KMS-11 (cell line): ENCODE results near the gene TEX52.

Experiments used
- H2AFZ ChIP-seq: fragments of 200-600 bp; sonication (generic); 2 replicates; pipeline ENCODE4 v1.6.1; 2016; ENCODE audit warnings: antibody characterized with exemption, mixed run types, low read depth
- H3K27ac ChIP-seq: fragments of 200-600 bp; sonication (generic); 2 replicates; pipeline ENCODE4 v1.6.1; 2016; ENCODE audit warnings: mild to moderate bottlenecking, mixed run types
- H3K27me3 ChIP-seq: fragments of 200-600 bp; sonication (generic); 2 replicates; pipeline ENCODE4 v1.6.1; 2017; ENCODE audit warnings: mild to moderate bottlenecking, low read depth, mixed run types, moderate library complexity; ENCODE audit not compliant: insufficient read depth
- H3K36me3 ChIP-seq: fragments of 200-600 bp; sonication (generic); 2 replicates; pipeline ENCODE4 v1.6.1; 2017; ENCODE audit warnings: mild to moderate bottlenecking, mixed run types; ENCODE audit not compliant: insufficient read depth
- H3K4me1 ChIP-seq: fragments of 200-600 bp; sonication (generic); 2 replicates; pipeline ENCODE4 v1.6.1; 2016; ENCODE audit warnings: mild to moderate bottlenecking, low read depth, mixed run types; ENCODE audit not compliant: poor library complexity, severe bottlenecking
- H3K4me2 ChIP-seq: fragments of 200-600 bp; sonication (generic); 2 replicates; pipeline ENCODE4 v1.7.0; 2016; ENCODE audit warnings: mild to moderate bottlenecking, mixed run types
- H3K4me3 ChIP-seq: fragments of 200-600 bp; sonication (generic); IDR thresholded peaks from 2 replicates; pipeline ENCODE4 v1.6.1; 2017; ENCODE audit warnings: low read depth, low read length, mixed read lengths; ENCODE audit not compliant: insufficient read depth
- H3K79me2 ChIP-seq: fragments of 200-600 bp; sonication (generic); 2 replicates; pipeline ENCODE4 v1.6.1; 2016; ENCODE audit warnings: low read depth, mixed run types; ENCODE audit not compliant: insufficient read depth
- H3K9ac ChIP-seq: fragments of 200-600 bp; sonication (generic); 2 replicates; pipeline ENCODE4 v1.6.1; 2016; ENCODE audit warnings: mild to moderate bottlenecking, mixed run types
- H4K20me1 ChIP-seq: fragments of 200-600 bp; sonication (generic); 2 replicates; pipeline ENCODE4 v1.6.1; 2016; ENCODE audit warnings: mild to moderate bottlenecking, mixed run types; ENCODE audit not compliant: insufficient read depth
- TF ChIP-seq, protein P1 (sequence below): fragments of 200-600 bp; sonication (generic); conservative IDR thresholded peaks from 2 replicates; pipeline ENCODE4 v1.6.1; 2017; ENCODE audit warnings: low read depth, mild to moderate bottlenecking, antibody characterized with exemption, low read length, moderate library complexity, mixed read lengths

Gene TEX52

DNA sequence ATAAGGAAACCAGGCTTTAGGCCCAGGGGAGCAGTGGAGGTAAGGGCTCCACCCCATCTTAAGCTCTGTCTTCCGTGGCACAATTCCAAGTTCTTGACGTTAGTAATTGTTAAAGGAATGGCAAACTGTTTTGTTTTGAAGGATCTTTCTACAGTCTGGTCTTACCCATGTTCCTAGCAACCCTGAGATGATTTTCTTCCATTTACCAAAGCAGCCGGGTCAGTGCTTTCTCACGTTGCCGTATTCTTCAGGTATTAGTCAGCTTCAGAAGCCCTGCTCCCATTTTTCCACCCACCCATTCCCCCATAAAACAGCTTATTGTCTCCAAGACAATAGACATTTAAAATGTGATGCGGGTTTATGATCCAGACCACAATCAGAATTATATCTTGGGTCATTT lies 32.3 kb downstream of the TEX52 start:
- TF ChIP-seq, protein P1, sequence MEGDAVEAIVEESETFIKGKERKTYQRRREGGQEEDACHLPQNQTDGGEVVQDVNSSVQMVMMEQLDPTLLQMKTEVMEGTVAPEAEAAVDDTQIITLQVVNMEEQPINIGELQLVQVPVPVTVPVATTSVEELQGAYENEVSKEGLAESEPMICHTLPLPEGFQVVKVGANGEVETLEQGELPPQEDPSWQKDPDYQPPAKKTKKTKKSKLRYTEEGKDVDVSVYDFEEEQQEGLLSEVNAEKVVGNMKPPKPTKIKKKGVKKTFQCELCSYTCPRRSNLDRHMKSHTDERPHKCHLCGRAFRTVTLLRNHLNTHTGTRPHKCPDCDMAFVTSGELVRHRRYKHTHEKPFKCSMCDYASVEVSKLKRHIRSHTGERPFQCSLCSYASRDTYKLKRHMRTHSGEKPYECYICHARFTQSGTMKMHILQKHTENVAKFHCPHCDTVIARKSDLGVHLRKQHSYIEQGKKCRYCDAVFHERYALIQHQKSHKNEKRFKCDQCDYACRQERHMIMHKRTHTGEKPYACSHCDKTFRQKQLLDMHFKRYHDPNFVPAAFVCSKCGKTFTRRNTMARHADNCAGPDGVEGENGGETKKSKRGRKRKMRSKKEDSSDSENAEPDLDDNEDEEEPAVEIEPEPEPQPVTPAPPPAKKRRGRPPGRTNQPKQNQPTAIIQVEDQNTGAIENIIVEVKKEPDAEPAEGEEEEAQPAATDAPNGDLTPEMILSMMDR, result no peak
- H3K4me3 ChIP-seq, result no peak overlapping the region
- no peak overlapping the region for H2AFZ ChIP-seq
- H3K79me2 ChIP-seq, result no peaks in the 10 kb centered on the region
- no peak overlapping the region for H3K4me2 ChIP-seq
- no peaks in the 10 kb centered on the region for H3K27me3 ChIP-seq
- H3K4me1 ChIP-seq, result no peaks in the 10 kb centered on the region
- H3K9ac ChIP-seq, result no peak overlapping the region
- no peak overlapping the region for H3K27ac ChIP-seq
- no peaks in the 10 kb centered on the region for H4K20me1 ChIP-seq
- no peaks in the 10 kb centered on the region for H3K36me3 ChIP-seq

GRCh38 chr12:2823483-2823882 lies 33.4 kb downstream of the TEX52 start:
- H3K4me2 ChIP-seq, result no peak overlapping the region
- no peak overlapping the region for H3K27ac ChIP-seq
- H3K9ac ChIP-seq, result no peak overlapping the region
- TF ChIP-seq, protein P1, result no peak
- H3K79me2 ChIP-seq, result no peaks in the 10 kb centered on the region
- no peak overlapping the region for H2AFZ ChIP-seq
- H3K4me1 ChIP-seq, result no peaks in the 10 kb centered on the region
- H3K27me3 ChIP-seq, result no peaks in the 10 kb centered on the region
- H3K4me3 ChIP-seq, result no peak overlapping the region
- H3K36me3 ChIP-seq, result no peaks in the 10 kb centered on the region
- no peaks in the 10 kb centered on the region for H4K20me1 ChIP-seq

DNA sequence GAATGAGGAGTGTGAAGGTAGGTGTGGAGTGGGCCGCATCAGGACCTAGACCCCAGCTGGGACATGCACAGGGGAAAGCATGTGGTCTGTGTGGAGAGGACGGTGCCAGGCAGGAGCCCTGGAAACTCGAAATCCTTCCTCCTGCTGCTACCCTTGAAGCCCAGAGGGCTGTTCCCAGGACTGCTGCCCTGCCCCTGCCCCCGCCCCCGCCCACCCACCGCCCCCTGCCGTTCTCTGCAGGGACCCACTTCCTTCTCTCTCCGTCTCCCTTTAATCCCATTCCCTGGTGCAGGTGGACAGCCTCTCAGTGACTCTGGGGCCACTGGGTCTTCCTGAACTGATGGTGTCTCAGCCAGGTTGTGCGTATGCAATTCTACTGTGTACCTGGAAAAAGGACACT lies 36.4 kb downstream of the TEX52 start:
- H3K79me2 ChIP-seq, result no peaks in the 10 kb centered on the region
- H3K36me3 ChIP-seq, result no peaks in the 10 kb centered on the region
- H3K27ac ChIP-seq, result no peak overlapping the region

DNA sequence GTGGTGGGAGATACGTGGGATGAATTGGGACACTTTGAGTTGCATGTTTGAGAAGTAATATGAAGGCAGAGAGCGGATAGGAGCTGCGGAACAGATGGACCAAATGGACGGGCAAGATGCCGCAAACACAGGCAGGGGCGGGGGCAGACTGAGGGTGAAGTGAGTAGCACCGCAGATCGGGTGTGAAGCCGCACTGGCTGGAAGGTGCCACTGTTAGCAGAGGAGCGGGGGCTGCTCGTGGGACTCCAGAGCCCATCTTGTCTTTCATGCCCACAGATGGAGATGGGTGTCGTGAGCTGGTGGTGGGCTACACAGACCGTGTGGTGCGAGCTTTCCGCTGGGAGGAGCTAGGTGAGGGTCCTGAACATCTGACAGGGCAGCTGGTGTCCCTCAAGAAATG lies 37.0 kb downstream of the TEX52 start:
- Histone ChIP-seq H3K36me3 (no peaks in the 10 kb centered on the region), H3K4me2 (no peak overlapping the region)

More for the DNA sequence above, 36.4 kb downstream of the TEX52 start:
- Histone ChIP-seq H3K4me2 (no peak overlapping the region), H3K4me3 (no peak overlapping the region), H2AFZ (no peak overlapping the region), H3K9ac (no peak overlapping the region), H4K20me1 (no peaks in the 10 kb centered on the region), H3K4me1 (no peaks in the 10 kb centered on the region), H3K27me3 (no peaks in the 10 kb centered on the region)
- TF ChIP-seq, protein P1, result no peak

More for the DNA sequence above, 37.0 kb downstream of the TEX52 start:
- Histone ChIP-seq H2AFZ (no peak overlapping the region), H3K27me3 (no peaks in the 10 kb centered on the region), H3K4me1 (no peaks in the 10 kb centered on the region), H3K27ac (no peak overlapping the region), H3K9ac (no peak overlapping the region), H4K20me1 (no peaks in the 10 kb centered on the region), H3K79me2 (no peaks in the 10 kb centered on the region), H3K4me3 (no peak overlapping the region)
- TF ChIP-seq, protein P1, result no peak
